CD4-positive, CD25-positive, alpha-beta regulatory T cell (primary cell): ENCODE measurements around the gene HOXC9. TPM values are rescaled to one million over a fixed set of nuclear protein-coding genes. Genes with fewer than 3 reads are reported as not detected.

Experiments used
- ATAC-seq, 2 donors: fragments of 150-1000 bp; cut with Tn5 transposase; one replicate each; pipeline ENCODE4 v1.10.0; 2021; ENCODE audit warnings: low read depth in 2 of 2, moderate number of reproducible peaks in 2 of 2, moderate library complexity in 1 of 2
- DNase-seq, 3 donors: peaks; one replicate each; pipeline versions ENCODE4 v3.0.0 to v3.0.0-alpha.2; 2012 to 2022; ENCODE audit warnings: mixed read lengths in 1 of 3
- H3K27ac ChIP-seq: one replicate; pipeline ENCODE4 v1.7.0; 2013; ENCODE audit warnings: mild to moderate bottlenecking, low read length; ENCODE audit not compliant: insufficient read depth, poor library complexity, severe bottlenecking
- H3K27me3 ChIP-seq: one replicate; pipeline ENCODE4 v1.7.0; 2013; ENCODE audit warnings: low read length; ENCODE audit not compliant: control insufficient read depth, insufficient read depth
- H3K36me3 ChIP-seq: one replicate; pipeline ENCODE4 v1.7.0; 2013; ENCODE audit warnings: mild to moderate bottlenecking, low read length, moderate library complexity; ENCODE audit not compliant: control insufficient read depth, insufficient read depth
- H3K4me1 ChIP-seq: 2 replicates; pipeline ENCODE4 v1.7.0; 2013; ENCODE audit warnings: mild to moderate bottlenecking, low read length; ENCODE audit not compliant: insufficient read depth, control insufficient read depth, poor library complexity, severe bottlenecking
- H3K4me3 ChIP-seq: one replicate; pipeline ENCODE4 v1.7.0; 2013; ENCODE audit warnings: low read depth, mild to moderate bottlenecking, low read length, moderate library complexity
- H3K9me3 ChIP-seq, 2 experiments: 1 replicate in 1 of 2; 2 replicates in 1 of 2; pipeline ENCODE4 v1.7.0; 2013; ENCODE audit warnings: low read length in 2 of 2, mild to moderate bottlenecking in 1 of 2, moderate library complexity in 1 of 2; ENCODE audit not compliant: control insufficient read depth in 2 of 2
- H3K27ac Mint-ChIP-seq, 3 donors: one replicate each; pipeline ENCODE4 v1.8.0; 2020 to 2022; ENCODE audit warnings: mild to moderate bottlenecking in 3 of 3, mixed read lengths in 3 of 3, moderate library complexity in 2 of 3
- H3K27me3 Mint-ChIP-seq: one replicate; pipeline ENCODE4 v1.8.0; 2022; ENCODE audit warnings: mild to moderate bottlenecking, mixed read lengths
- H3K36me3 Mint-ChIP-seq: one replicate; pipeline ENCODE4 v1.8.0; 2020; ENCODE audit warnings: mixed read lengths
- H3K4me1 Mint-ChIP-seq, 4 donors: one replicate each; pipeline ENCODE4 v1.8.0; 2020 to 2022; ENCODE audit warnings: mixed read lengths in 4 of 4, mild to moderate bottlenecking in 1 of 4
- H3K4me3 Mint-ChIP-seq, 4 donors: one replicate each; pipeline ENCODE4 v1.8.0; 2020 to 2022; ENCODE audit warnings: mild to moderate bottlenecking in 4 of 4, mixed read lengths in 4 of 4, moderate library complexity in 3 of 4
- H3K9me3 Mint-ChIP-seq, 7 donors: one replicate each; pipeline ENCODE4 v1.8.0; 2020 to 2022; ENCODE audit warnings: mixed read lengths in 7 of 7, mild to moderate bottlenecking in 3 of 7, moderate library complexity in 2 of 7
- polyA plus RNA-seq, 4 donors: library from polyadenylated mRNA; unstranded; fragments of 300-500 nt; fragmentation: Illumina TruSeq; gene quantifications; one replicate each; pipeline ENCODE4 v1.2.3, GENCODE V29; 2021
- total RNA-seq: library from RNA; stranded (reverse); gene quantifications from one replicate; pipeline ENCODE4 v1.2.3, GENCODE V29; 2022

Gene HOXC9
- total and polyA plus RNA-seq, 5 donors from 2014 or later: not detected

- peaks cover 96% of the 10 kb centered on the region for H3K27me3 Mint-ChIP-seq
These were observed 50.5 kb downstream of the HOXC9 start for GRCh38 chr12:54050482-54050810.

GRCh38 chr12:54051026-54051842, 51.3 kb downstream of the HOXC9 start:
- peak overlapping the region in 1 of 3 donors; percentile 89 for H3K27ac Mint-ChIP-seq
- H3K27ac ChIP-seq: no peak overlapping the region
- H3K4me3 ChIP-seq: no peak overlapping the region
- peaks cover 54% of the 10 kb centered on the region for H3K27me3 ChIP-seq
- H3K9me3 Mint-ChIP-seq: peaks cover 0 to 8% (median 0%) of the 10 kb centered on the region in 7 donors
- peaks cover 40% of the 10 kb centered on the region for H3K4me1 ChIP-seq
- no peak for ATAC-seq
- peak overlapping the region in 2 of 4 donors; percentile 33 to 70 for H3K4me3 Mint-ChIP-seq
- H3K4me1 Mint-ChIP-seq: peaks cover 5 to 51% (median 17%) of the 10 kb centered on the region in 4 donors
- no peak for DNase-seq
- H3K36me3 Mint-ChIP-seq: no peaks in the 10 kb centered on the region
- peaks cover 96% of the 10 kb centered on the region for H3K27me3 Mint-ChIP-seq
- H3K9me3 ChIP-seq: no peaks in the 10 kb centered on the region
- no peaks in the 10 kb centered on the region for H3K36me3 ChIP-seq

More at GRCh38 chr12:54050482-54050810, 50.5 kb downstream of the HOXC9 start:
- Mint-ChIP-seq H3K36me3 (no peaks in the 10 kb centered on the region), H3K27ac (no peak overlapping the region), H3K4me3 (peak overlapping the region in 2 of 4 donors; percentile 1 to 28), H3K4me1 (peaks cover 5 to 51% (median 18%) of the 10 kb centered on the region in 4 donors), H3K9me3 (peaks cover 0 to 8% (median 0%) of the 10 kb centered on the region in 7 donors)
- DNase-seq (no peak), ATAC-seq (no peak)
- H3K4me3 ChIP-seq: no peak overlapping the region
- no peak overlapping the region for H3K27ac ChIP-seq
- H3K9me3 ChIP-seq: no peaks in the 10 kb centered on the region
- peaks cover 55% of the 10 kb centered on the region for H3K27me3 ChIP-seq
- H3K36me3 ChIP-seq: no peaks in the 10 kb centered on the region
- peaks cover 40% of the 10 kb centered on the region for H3K4me1 ChIP-seq

- peaks cover 93% of the 10 kb centered on the region for H3K27me3 Mint-ChIP-seq
- peak overlapping the region in 2 of 4 donors; percentile 38 to 69 for H3K4me3 Mint-ChIP-seq
- Histone ChIP-seq H3K9me3 (no peaks in the 10 kb centered on the region), H3K27ac (no peak overlapping the region), H3K4me3 (no peak overlapping the region), H3K4me1 (peaks cover 34% of the 10 kb centered on the region), H3K36me3 (no peaks in the 10 kb centered on the region), H3K27me3 (peaks cover 54% of the 10 kb centered on the region)
- no peak overlapping the region for H3K27ac Mint-ChIP-seq
- ATAC-seq (no peak), DNase-seq (no peak)
- peaks cover 0 to 6% (median 0%) of the 10 kb centered on the region in 7 donors for H3K9me3 Mint-ChIP-seq
- no peaks in the 10 kb centered on the region for H3K36me3 Mint-ChIP-seq
- H3K4me1 Mint-ChIP-seq: peaks cover 5 to 50% (median 15%) of the 10 kb centered on the region in 4 donors
These were observed 52.0 kb downstream of the HOXC9 start for GRCh38 chr12:54051874-54052437.

- no peak for DNase-seq
- Mint-ChIP-seq H3K4me3 (peak overlapping the region in 2 of 4 donors; percentile 63 to 84), H3K27me3 (peaks cover 94% of the 10 kb centered on the region), H3K9me3 (peaks cover 0 to 6% (median 0%) of the 10 kb centered on the region in 7 donors), H3K36me3 (no peaks in the 10 kb centered on the region), H3K27ac (no peak overlapping the region), H3K4me1 (peaks cover 5 to 48% (median 14%) of the 10 kb centered on the region in 4 donors)
- H3K4me1 ChIP-seq: peaks cover 31% of the 10 kb centered on the region
- no peaks in the 10 kb centered on the region for H3K9me3 ChIP-seq
- peaks cover 59% of the 10 kb centered on the region for H3K27me3 ChIP-seq
- no peak overlapping the region for H3K4me3 ChIP-seq
- no peak for ATAC-seq
- no peak overlapping the region for H3K27ac ChIP-seq
- H3K36me3 ChIP-seq: no peaks in the 10 kb centered on the region
These were observed 52.6 kb downstream of the HOXC9 start for GRCh38 chr12:54052438-54053002.

Other genes with a start within 250 kb of the HOXC9 start
- not detected for gene CISTR, start 248.2 kb upstream of the HOXC9 start, total RNA-seq
- gene CISTR, start 248.2 kb upstream of the HOXC9 start, polyA plus RNA-seq: not detected
- not detected for gene HOXC13, start 61.3 kb upstream of the HOXC9 start, total RNA-seq
- gene HOXC13, start 61.3 kb upstream of the HOXC9 start, polyA plus RNA-seq: not detected
- gene HOXC12, start 45.3 kb upstream of the HOXC9 start, total RNA-seq: not detected
- not detected for gene HOXC12, start 45.3 kb upstream of the HOXC9 start, polyA plus RNA-seq
- gene HOXC11, start 27.0 kb upstream of the HOXC9 start, total RNA-seq: not detected
- gene HOXC11, start 27.0 kb upstream of the HOXC9 start, polyA plus RNA-seq: not detected
- not detected for gene HOTAIR, start 25.2 kb upstream of the HOXC9 start, total RNA-seq
- not detected for gene HOTAIR, start 25.2 kb upstream of the HOXC9 start, polyA plus RNA-seq
- gene HOXC10, start 15.0 kb upstream of the HOXC9 start, total RNA-seq: not detected
- not detected for gene HOXC10, start 15.0 kb upstream of the HOXC9 start, polyA plus RNA-seq
- gene HOXC8, start 8.8 kb downstream of the HOXC9 start, total RNA-seq: not detected
- not detected for gene HOXC8, start 8.8 kb downstream of the HOXC9 start, polyA plus RNA-seq
- gene HOXC6, start 28.3 kb downstream of the HOXC9 start, total RNA-seq: not detected
- not detected for gene HOXC6, start 28.3 kb downstream of the HOXC9 start, polyA plus RNA-seq
- gene HOXC5, start 32.9 kb downstream of the HOXC9 start, total RNA-seq: not detected
- not detected for gene HOXC5, start 32.9 kb downstream of the HOXC9 start, polyA plus RNA-seq
- 0.32 TPM for gene HOXC4, start 53.7 kb downstream of the HOXC9 start, total RNA-seq
- under 1 TPM in 1 of 4 donors, not detected in 3; 0.09 TPM for gene HOXC4, start 53.7 kb downstream of the HOXC9 start, polyA plus RNA-seq
- 13.0 TPM for gene SMUG1, start 188.8 kb downstream of the HOXC9 start, total RNA-seq
- 10 to 100 TPM; 24.5 to 38.1 (median 30.7) TPM for gene SMUG1, start 188.8 kb downstream of the HOXC9 start, polyA plus RNA-seq